Uterus (tissue), 4 donors: Measurements from ENCODE around the gene RNPS1. TPM values are rescaled to one million over a fixed set of nuclear protein-coding genes. Genes with fewer than 3 reads are reported as not detected.

Experiments
- DNase-seq, 2 donors: peaks; one replicate each; pipeline ENCODE4 v3.0.0-alpha.2; 2019 to 2020
- H3K27ac ChIP-seq, 2 donors: fragments of 200-600 bp; sonication (generic); 1 replicate in 1 of 2; 2 replicates in 1 of 2; pipeline ENCODE4 v1.5.1; 2016 to 2018
- H3K27me3 ChIP-seq, 2 donors: fragments of 200-600 bp; sonication (generic); one replicate each; pipeline ENCODE4 v1.5.1; 2018 to 2019; ENCODE audit warnings: control low read depth in 1 of 2
- H3K36me3 ChIP-seq, 2 donors: fragments of 200-600 bp; sonication (generic); one replicate each; pipeline ENCODE4 v1.5.1; 2019; ENCODE audit warnings: control low read depth in 1 of 2
- H3K4me1 ChIP-seq, 2 donors: fragments of 200-600 bp; sonication (generic); one replicate each; pipeline ENCODE4 v1.5.1; 2018 to 2019; ENCODE audit warnings: control low read depth in 1 of 2
- H3K4me3 ChIP-seq, 2 donors: fragments of 200-600 bp; sonication (generic); 1 replicate in 1 of 2; 2 replicates in 1 of 2; pipeline ENCODE4 v1.5.1; 2018 to 2019; ENCODE audit warnings: mild to moderate bottlenecking in 1 of 2
- H3K9me3 ChIP-seq, 2 donors: fragments of 200-600 bp; sonication (generic); one replicate each; pipeline ENCODE4 v1.5.1; 2019; ENCODE audit warnings: control low read depth in 1 of 2
- CTCF ChIP-seq, 4 experiments: fragments of 200-600 bp in 2 of 4; fragments of 450-650 bp in 2 of 4; sonication (generic) in 2 of 4; IDR thresholded peaks; one replicate each; pipeline ENCODE4 v1.5.1; 2016 to 2019; ENCODE audit warnings: antibody characterized with exemption in 4 of 4, mild to moderate bottlenecking in 2 of 4, moderate library complexity in 1 of 4
- POLR2A ChIP-seq, 2 donors: fragments of 450-650 bp; IDR thresholded peaks; one replicate each; pipeline ENCODE4 v1.6.1; 2016; ENCODE audit warnings: antibody characterized with exemption in 2 of 2, mild to moderate bottlenecking in 1 of 2, moderate library complexity in 1 of 2
- intact Hi-C: fragments of 100-400 bp; cut with DNase I; formaldehyde crosslinking; loops from one replicate; pipeline ENCODE4 v1.15.1; 2023; ENCODE audit warnings: low total_unique reads
- total RNA-seq, 4 donors: library from RNA; depleted of rRNA in 3 of 4; stranded (reverse); fragments of >200 nt in 3 of 4; gene quantifications; one replicate each; pipeline versions ENCODE4 v1.1.0 to v1.2.4, GENCODE V29; 2014 to 2023
- donor health status: DM: yes; HTN: yes; CAD: no.

Gene RNPS1
- 100 to 1,000 TPM in 1 of 4 donors, 10 to 100 TPM in 3; 36.1 to 175 (median 85.5) TPM for total RNA-seq

- H3K9me3 ChIP-seq = no peaks in the 10 kb centered on the region
- TF ChIP-seq POLR2A (IDR thresholded peaks at IDR 0.05) (peak; percentile 93 to 99), CTCF (IDR thresholded peaks at IDR 0.05) (peak in 2 of 4 experiments; percentile 15 to 42)
- H3K27ac ChIP-seq = peak within 1 kb of the TSS; percentile 84 to 97
- intact Hi-C loops = no loop called here
- H3K27me3 ChIP-seq = no peaks in the 10 kb centered on the region
- no peaks in the 10 kb centered on the region for H3K36me3 ChIP-seq
- peak within 1 kb of the TSS; percentile 70 to 72 for H3K4me3 ChIP-seq
- DNase-seq = peak; percentile 95 to 97
- H3K4me1 ChIP-seq = peaks cover 6 to 22% of the 10 kb centered on the region in 2 donors
Observed at GRCh38 chr16:2267913-2268666, at the start of gene RNPS1. TSS of gene RNPS1 (minus strand) at chr16:2268126. CDS start at chr16:2264643, 3,483 bp downstream.

- TF ChIP-seq CTCF (IDR thresholded peaks at IDR 0.05) (no peak), POLR2A (IDR thresholded peaks at IDR 0.05) (no peak)
- Histone ChIP-seq H3K27ac (no peak overlapping the region), H3K4me1 (no peaks in the 10 kb centered on the region), H3K9me3 (no peaks in the 10 kb centered on the region), H3K36me3 (no peaks in the 10 kb centered on the region), H3K4me3 (no peak overlapping the region), H3K27me3 (no peaks in the 10 kb centered on the region)
- intact Hi-C loops = no loop called here
- no peak for DNase-seq
Observed at GRCh38 chr16:2317231-2318020, 49.5 kb upstream of the RNPS1 start.

GRCh38 chr16:2308089-2308962, 40.4 kb upstream of the RNPS1 start:
- H3K4me3 ChIP-seq = no peak overlapping the region
- no peaks in the 10 kb centered on the region for H3K9me3 ChIP-seq
- no peaks in the 10 kb centered on the region for H3K27me3 ChIP-seq
- intact Hi-C loops = no loop called here
- no peaks in the 10 kb centered on the region for H3K36me3 ChIP-seq
- TF ChIP-seq POLR2A (IDR thresholded peaks at IDR 0.05) (no peak), CTCF (IDR thresholded peaks at IDR 0.05) (no peak)
- DNase-seq = no peak
- H3K4me1 ChIP-seq = no peaks in the 10 kb centered on the region
- no peak overlapping the region for H3K27ac ChIP-seq

- Histone ChIP-seq H3K4me3 (no peak overlapping the region), H3K27me3 (no peaks in the 10 kb centered on the region), H3K27ac (no peak overlapping the region), H3K4me1 (no peaks in the 10 kb centered on the region), H3K9me3 (no peaks in the 10 kb centered on the region), H3K36me3 (no peaks in the 10 kb centered on the region)
- intact Hi-C loops = no loop called here
- DNase-seq = no peak
- TF ChIP-seq POLR2A (IDR thresholded peaks at IDR 0.05) (no peak), CTCF (IDR thresholded peaks at IDR 0.05) (no peak)
Observed at GRCh38 chr16:2299915-2300192, 31.9 kb upstream of the RNPS1 start.
